GM13977 (cell line): ENCODE results near the gene ITPR2.

Experiments used
- DNase-seq: peaks from one replicate; pipeline ENCODE4 v3.0.0; 2012; ENCODE audit warnings: low spot score
- CTCF ChIP-seq: IDR thresholded peaks from 2 replicates; pipeline ENCODE4 v1.5.1; 2012; ENCODE audit warnings: mild to moderate bottlenecking, control low read depth; ENCODE audit not compliant: insufficient read depth; ENCODE audit errors: extremely low read depth, missing control alignments
- in situ Hi-C: fragments of 300-500 bp; cut with MboI; formaldehyde crosslinking; loops from one replicate; pipeline ENCODE4 v1.12.0; 2022; ENCODE audit warnings: low sequenced_read_pairs, low pct_unique_long_range_greater_than_20kb, mixed read lengths, inconsistent platforms; ENCODE audit not compliant: unreplicated experiment

ITPR2 gene

GRCh38 chr12:26831951-26832821 lies 808 bp downstream of the ITPR2 start:
- DNase-seq, result peak; percentile 83
- peak; percentile 31 for TF ChIP-seq CTCF
- in situ Hi-C loops, result no loop called here

GRCh38 chr12:26830783-26831551 lies 2.0 kb downstream of the ITPR2 start:
- no peak for DNase-seq
- in situ Hi-C loops, result no loop called here
- TF ChIP-seq CTCF, result no peak

- in situ Hi-C loops, result no loop called here
- DNase-seq, result no peak
- TF ChIP-seq CTCF, result no peak
Measured at GRCh38 chr12:26830363-26830762, 2.6 kb downstream of the ITPR2 start.

- DNase-seq, result no peak
- no peak for TF ChIP-seq CTCF
- in situ Hi-C loops, result no loop called here
Measured at GRCh38 chr12:26828280-26829073, 4.5 kb downstream of the ITPR2 start.

- no peak for DNase-seq
- no peak for TF ChIP-seq CTCF
Measured at GRCh38 chr12:26826437-26826836, 6.6 kb downstream of the ITPR2 start.

GRCh38 chr12:26825459-26826016 lies 7.5 kb downstream of the ITPR2 start:
- DNase-seq, result no peak
- in situ Hi-C loops, result no loop called here
- TF ChIP-seq CTCF, result no peak

More at GRCh38 chr12:26826437-26826836, 6.6 kb downstream of the ITPR2 start:
- in situ Hi-C loops, result no loop called here
